ENCODE data around the gene POLDIP2.

GRCh38 chr17:28367641-28368305 is 10.4 kb upstream of the POLDIP2 start:
- TF ChIP-seq CTCF (IDR thresholded peaks at IDR 0.05) (no peak), POLR2A (IDR thresholded peaks at IDR 0.05) (no peak)

Measured in heart left ventricle (tissue), 13 donors.